K562 (cell line): ENCODE measurements around the gene POR. TPM values are rescaled to one million over a fixed set of nuclear protein-coding genes. Genes with fewer than 3 reads are reported as not detected.

Experiments used
- ATAC-seq: fragments of 200-7000 bp; cut with Tn5 transposase; 3 replicates; pipeline ENCODE4 v1.9.1; 2020; ENCODE audit warnings: moderate library complexity
- BruUV-seq: library from RNA; stranded (reverse); fragments of 400-500 nt; replicated peaks from 2 replicates; lab custom pipeline; 2021; lab: Mats Ljungman, UMichigan
- CTCF ChIA-PET: fragments of 300-600 bp; formaldehyde crosslinking; extraction: SDS; loops from one replicate; lab custom pipeline; 2021; ENCODE audit warnings: low intra/inter-chr PET ratio; lab: Yijun Ruan, JAX
- POLR2A ChIA-PET: fragments of 300-600, 350-650 bp; sonication (Branson Sonifier 250); formaldehyde crosslinking; extraction: SDS; loops from one replicate; lab custom pipeline; 2021; ENCODE audit warnings: antibody characterized with exemption, inconsistent platforms; lab: Yijun Ruan, JAX
- DNase-seq, 4 experiments: peaks; one replicate each; pipeline versions ENCODE4 v3.0.0 to v3.0.0-alpha.2; 2011 to 2018; ENCODE audit warnings: low spot score in 3 of 4, mixed read lengths in 3 of 4; ENCODE audit errors: extremely low read depth in 1 of 4
- FAIRE-seq: peaks from 2 replicates; lab custom pipeline; 2011; peaks lifted over from hg19 to GRCh38; lab: Jason Lieb, UNC
- H2AFZ ChIP-seq: 2 replicates; pipeline ENCODE4 v1.6.0; 2011; ENCODE audit warnings: low read depth, low read length, control low read depth, inconsistent platforms
- H3K27ac ChIP-seq: fragments of 200-600 bp; 3 replicates; pipeline ENCODE4 v1.8.0; 2011; ENCODE audit warnings: low read depth, mild to moderate bottlenecking, control low read depth, inconsistent platforms, low read length, moderate library complexity, mixed read lengths; ENCODE audit errors: extremely low read depth
- H3K27me3 ChIP-seq, 2 experiments: fragments of 300-600 bp in 1 of 2; 2 replicates in 1 of 2; 3 replicates in 1 of 2; pipeline versions ENCODE4 v1.6.0 to v1.8.0; 2011; ENCODE audit warnings: inconsistent platforms in 2 of 2, low read length in 2 of 2, mild to moderate bottlenecking in 1 of 2, mixed read lengths in 1 of 2, moderate library complexity in 1 of 2; ENCODE audit not compliant: control insufficient read depth in 2 of 2, insufficient read depth in 2 of 2
- H3K36me3 ChIP-seq: fragments of 300-600 bp; 3 replicates; pipeline ENCODE4 v1.8.0; 2011; ENCODE audit warnings: mild to moderate bottlenecking, low read length, inconsistent platforms; ENCODE audit not compliant: control insufficient read depth, insufficient read depth
- H3K4me1 ChIP-seq, 2 experiments: fragments of 200-600 bp in 1 of 2; replicated peaks in 1 of 2; 2 replicates in 1 of 2; 3 replicates in 1 of 2; pipeline versions ENCODE4 v1.5.1 to v1.8.0; 2011; ENCODE audit warnings: inconsistent platforms in 2 of 2, low read length in 2 of 2, mild to moderate bottlenecking in 1 of 2, mixed read lengths in 1 of 2, moderate library complexity in 1 of 2; ENCODE audit not compliant: control insufficient read depth in 2 of 2, insufficient read depth in 2 of 2
- H3K4me2 ChIP-seq: 2 replicates; pipeline ENCODE4 v1.6.1; 2011; ENCODE audit warnings: low read length, control low read depth, inconsistent platforms, mixed read lengths; ENCODE audit not compliant: insufficient read depth
- H3K4me3 ChIP-seq: fragments of 200-600 bp; sonication (generic), shearing (Covaris generic); 2 replicates; pipeline ENCODE4 v1.5.1; 2016; ENCODE audit warnings: control low read depth, inconsistent platforms
- H3K79me2 ChIP-seq: fragments of 200-600 bp; 3 replicates; pipeline ENCODE4 v1.8.0; 2011; ENCODE audit warnings: low read length, inconsistent platforms; ENCODE audit not compliant: control insufficient read depth, insufficient read depth
- H3K9ac ChIP-seq, 2 experiments: 2 replicates each; pipeline versions ENCODE4 v1.6.0 to v1.6.1; 2011; ENCODE audit warnings: low read depth in 2 of 2, low read length in 2 of 2, control low read depth in 1 of 2, inconsistent platforms in 1 of 2, mild to moderate bottlenecking in 1 of 2, mixed read lengths in 1 of 2; ENCODE audit not compliant: insufficient read depth in 1 of 2
- H3K9me1 ChIP-seq: one replicate; pipeline ENCODE4 v1.6.0; 2011; ENCODE audit warnings: inconsistent platforms, mild to moderate bottlenecking, low read length, moderate library complexity; ENCODE audit not compliant: control insufficient read depth, insufficient read depth
- H3K9me3 ChIP-seq: replicated peaks from 2 replicates; pipeline ENCODE4 v1.5.1; 2011; ENCODE audit warnings: low read depth, low read length, inconsistent platforms; ENCODE audit not compliant: control insufficient read depth, insufficient read depth
- H4K20me1 ChIP-seq: replicated peaks from 2 replicates; pipeline ENCODE4 v1.6.1; 2011; ENCODE audit warnings: low read length, inconsistent platforms, mixed read lengths; ENCODE audit not compliant: control insufficient read depth, insufficient read depth
- IRF9 ChIP-seq: fragments of 450-650 bp; IDR thresholded peaks from 2 replicates; pipeline ENCODE4 v1.6.1; 2016; ENCODE audit warnings: missing biosample characterization, missing genetic modification characterization
- NELFE ChIP-seq: IDR thresholded peaks from 2 replicates; pipeline ENCODE4 v1.6.1; 2011; ENCODE audit warnings: mild to moderate bottlenecking; ENCODE audit not compliant: insufficient read depth, insufficient read length
- SPI1 ChIP-seq: IDR thresholded peaks from 2 replicates; pipeline ENCODE4 v1.6.1; 2011; ENCODE audit warnings: low read depth, low read length, control low read depth, borderline replicate concordance
- ZNF12 ChIP-seq: sonication (generic); formaldehyde crosslinking; IDR thresholded peaks from 2 replicates; pipeline ENCODE4 v1.4.0; 2020; ENCODE audit warnings: mild to moderate bottlenecking, missing genetic modification reagents
- ZNF324 ChIP-seq: fragments of 250-450 bp; sonication (Bioruptor Pico); IDR thresholded peaks from 2 replicates; pipeline ENCODE4 v1.4.0; 2020; ENCODE audit warnings: mild to moderate bottlenecking
- WGBS: fragments of 100-300 bp; shearing (Covaris generic); methylation state at CpG from one replicate; pipeline ENCODE4 v1.1.6; 2016; ENCODE audit warnings: low coverage, mixed read lengths; ENCODE audit not compliant: insufficient coverage; ENCODE audit errors: missing lambda C conversion rate; 5-methylcytosine and 5-hydroxymethylcytosine counted together
- in situ Hi-C: fragments of 300-500 bp; cut with MboI; formaldehyde crosslinking; loops from 4 replicates; pipeline ENCODE4 v1.15.0; 2018; ENCODE audit warnings: inconsistent platforms, mixed read lengths
- intact Hi-C: fragments of 100-400 bp; cut with micrococcal nuclease; formaldehyde crosslinking; loops from 2 replicates; pipeline ENCODE4 v1.14.2; 2022
- polyA plus RNA-seq, 8 experiments: library from polyadenylated mRNA; depleted of rRNA in 4 of 8; stranded (reverse) in 5 of 8; unstranded in 3 of 8; fragments of >200 nt; fragmentation: Nextera tagmentation in 2 of 8; fragmentation: Illumina TruSeq in 1 of 8; extraction: Ambion mirVana in 2 of 8; extraction: Trizol in 1 of 8; gene quantifications; 2 replicates each; pipeline versions ENCODE4 v1.2.1 to v1.2.3, GENCODE V29; 2011 to 2014; ENCODE audit warnings: inconsistent platforms in 1 of 8, missing spikeins in 1 of 8
- total RNA-seq, 7 experiments: library from RNA; depleted of rRNA in 6 of 7; stranded (reverse); fragments of >200 nt in 6 of 7; fragmentation: Illumina TruSeq in 2 of 7; extraction: Trizol in 2 of 7; gene quantifications; 2 replicates each; pipeline versions ENCODE4 v1.2.1 to v1.2.3, GENCODE V29; 2011 to 2021; ENCODE audit warnings: low replicate concordance in 1 of 7

POR gene
- total and polyA plus RNA-seq, 9 of the 15 experiments (the other 6 are each of a cell fraction or from before 2014, with no cell fraction given), result 4.7 to 142 (median 40.8) TPM

GRCh38 chr7:75967055-75967454 lies 52.1 kb downstream of the POR start (continued):
- TF ChIP-seq IRF9, result no peak
- TF ChIP-seq ZNF324 (CRISPR knock-in tag), result no peak
- TF ChIP-seq NELFE, result no peak

DNA sequence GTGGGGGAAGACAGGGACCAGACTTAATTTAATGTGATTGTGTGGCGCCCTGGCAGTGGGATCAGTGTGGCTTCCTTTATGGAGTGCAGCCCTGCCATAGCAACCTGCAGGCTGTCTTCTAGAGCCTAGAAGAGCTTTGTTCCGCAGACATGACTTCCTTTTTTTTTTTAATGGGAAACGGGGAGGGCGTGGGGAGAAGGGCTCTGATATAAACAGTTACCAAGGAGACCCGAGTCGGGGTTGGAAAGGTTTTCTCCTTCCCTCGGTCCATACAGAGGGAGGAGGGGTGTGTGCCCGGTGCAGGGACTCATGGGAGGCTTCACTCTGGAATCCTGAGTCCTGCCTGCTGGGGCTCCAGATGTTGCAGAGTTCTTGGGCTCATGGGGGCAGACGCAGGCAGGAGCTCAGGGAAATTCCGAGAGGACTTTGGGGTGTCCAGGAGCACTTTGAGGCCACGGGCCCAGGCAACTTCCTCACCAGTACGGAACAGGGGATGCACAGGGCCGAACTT lies 52.6 kb downstream of the POR start:
- Histone ChIP-seq H3K27me3 (no peaks in the 10 kb centered on the region), H3K4me1 (peaks cover 8 to 41% of the 10 kb centered on the region in 2 experiments; a peak in 3 of 5 replicates), H4K20me1 (no peaks in the 10 kb centered on the region), H3K9ac (peak overlapping the region in 1 of 2 experiments; percentile 31; a peak in 2 of 4 replicates), H3K79me2 (no peaks in the 10 kb centered on the region), H3K27ac (no peak overlapping the region), H2AFZ (no peak overlapping the region), H3K4me2 (no peak overlapping the region), H3K9me3 (no peaks in the 10 kb centered on the region), H3K36me3 (peaks cover 38% of the 10 kb centered on the region; the same call in 2 of the 3 replicates), H3K4me3 (no peak overlapping the region), H3K9me1 (peaks cover 2% of the 10 kb centered on the region)
- intact Hi-C loops, result no loop called here
- POLR2A ChIA-PET, result no interaction called here
- 62% methylated on average over 13 of the region's 13 CpGs for WGBS
- TF ChIP-seq ZNF12 (CRISPR knock-in tag), result no peak
- peak; percentile 64; the same call in 1 of the 2 replicates for TF ChIP-seq SPI1
- CTCF ChIA-PET, result no interaction called here
- in situ Hi-C loops, result no loop called here
- no peak for ATAC-seq
- FAIRE-seq, result no peak
- BruUV-seq, result no TSS peak
- no peak for DNase-seq
